Skeletal muscle tissue (tissue), 4 donors: ENCODE results near the gene AIMP2. TPM values are rescaled to one million over a fixed set of nuclear protein-coding genes. Genes with fewer than 3 reads are reported as not detected.
A peak's percentile ranks its signal among the peaks of the same experiment; 100 is the strongest.
"Not testable (repeated sequence)": the region's sequence is repeated elsewhere in the genome, so short reads cannot be mapped to it uniquely, and the experiment has no call there.

Experiments used
- H3K27ac ChIP-seq: one replicate; pipeline ENCODE4 v1.7.0; 2013; ENCODE audit warnings: mild to moderate bottlenecking, low read depth, low read length, inconsistent platforms
- H3K27me3 ChIP-seq, 3 donors: one replicate each; pipeline ENCODE4 v1.7.0; 2013; ENCODE audit warnings: low read length in 3 of 3; ENCODE audit not compliant: control insufficient read depth in 3 of 3, insufficient read depth in 3 of 3
- H3K36me3 ChIP-seq, 3 donors: one replicate each; pipeline ENCODE4 v1.7.0; 2013; ENCODE audit warnings: low read length in 3 of 3; ENCODE audit not compliant: control insufficient read depth in 3 of 3, insufficient read depth in 3 of 3
- H3K4me1 ChIP-seq, 3 donors: one replicate each; pipeline ENCODE4 v1.7.0; 2013; ENCODE audit warnings: low read length in 3 of 3, mild to moderate bottlenecking in 3 of 3; ENCODE audit not compliant: control insufficient read depth in 3 of 3, insufficient read depth in 3 of 3
- H3K4me3 ChIP-seq, 3 donors: one replicate each; pipeline ENCODE4 v1.7.0; 2013; ENCODE audit warnings: low read length in 3 of 3
- H3K9ac ChIP-seq, 3 donors: one replicate each; pipeline ENCODE4 v1.7.0; 2013; ENCODE audit warnings: low read length in 3 of 3, mild to moderate bottlenecking in 3 of 3, moderate library complexity in 2 of 3, low read depth in 1 of 3
- H3K9me3 ChIP-seq, 3 donors: one replicate each; pipeline ENCODE4 v1.7.0; 2013; ENCODE audit warnings: low read length in 3 of 3; ENCODE audit not compliant: control insufficient read depth in 3 of 3
- total RNA-seq: library from RNA; depleted of rRNA; stranded (reverse); fragments of >200 nt; gene quantifications from one replicate; pipeline ENCODE4 v1.2.3, GENCODE V29; 2014
- donor health status: Osteomylitis.

The AIMP2 gene
- total RNA-seq, 1 donor from 2014 or later = 37.6 TPM

GRCh38 chr7:6007835-6008590 lies 1.1 kb upstream of the AIMP2 start:
- H3K27ac ChIP-seq, H3K9me3 ChIP-seq, H3K27me3 ChIP-seq, H3K36me3 ChIP-seq: not testable (repeated sequence)
- Histone ChIP-seq H3K9ac (peak overlapping the region in 2 of 3 donors; percentile 83 to 96), H3K4me1 (peaks cover 24 to 28% (median 24%) of the 10 kb centered on the region in 3 donors), H3K4me3 (peak overlapping the region; percentile 85 to 96 (median 94))

DNA sequence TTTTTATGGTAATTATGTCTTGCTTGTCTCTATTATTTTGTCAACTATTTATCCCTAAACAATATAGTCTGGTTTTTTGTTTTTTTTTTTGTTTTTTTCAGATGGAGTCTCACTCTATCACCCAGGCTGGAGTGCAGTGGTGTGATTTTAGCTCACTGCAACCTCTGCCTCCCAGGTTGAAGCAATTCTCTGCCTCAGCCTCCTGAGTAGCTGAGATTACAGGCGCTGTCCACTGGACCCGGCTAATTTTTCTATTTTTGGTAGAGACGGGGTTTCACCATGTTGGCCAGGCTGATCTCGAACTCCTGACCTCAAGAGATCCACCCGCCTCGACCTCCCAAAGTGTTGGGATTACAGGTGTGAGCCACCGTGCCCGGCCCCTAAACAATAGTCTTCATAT lies 1.3 kb downstream of the AIMP2 start:
- H3K9me3 ChIP-seq, H3K27me3 ChIP-seq, H3K36me3 ChIP-seq: not testable (repeated sequence)
- peak overlapping the region in 2 of 3 donors; percentile 19 to 29 for H3K4me3 ChIP-seq
- H3K27ac ChIP-seq = peak overlapping the region; percentile 64
- H3K4me1 ChIP-seq = peaks cover 33 to 41% (median 39%) of the 10 kb centered on the region in 3 donors
- peak overlapping the region in 1 of 3 donors; percentile 68 for H3K9ac ChIP-seq

DNA sequence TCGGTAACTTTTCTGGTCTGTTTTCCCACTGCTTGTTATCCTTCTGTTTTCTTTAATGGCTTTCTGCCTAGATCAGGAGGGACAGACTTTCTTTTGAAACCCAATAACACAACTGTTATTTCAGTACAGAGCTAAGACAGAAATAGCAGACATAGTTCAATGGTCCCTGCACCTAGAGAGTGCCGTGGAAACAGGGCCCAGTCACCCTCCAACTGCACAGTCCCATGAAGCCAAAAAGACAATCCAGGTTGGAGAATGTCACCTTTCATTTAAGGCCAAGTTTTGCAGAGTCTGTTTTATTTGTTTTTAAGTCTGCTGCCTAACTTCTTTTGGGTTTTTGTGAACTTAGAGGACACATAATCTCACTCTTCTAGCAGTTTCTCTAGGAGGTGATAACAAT lies 2.5 kb downstream of the AIMP2 start:
- Histone ChIP-seq H3K9me3 (no peaks in the 10 kb centered on the region), H3K27me3 (no peaks in the 10 kb centered on the region), H3K27ac (peak overlapping the region; percentile 64), H3K36me3 (peaks cover 5 to 13% (median 6%) of the 10 kb centered on the region in 3 donors), H3K9ac (peak overlapping the region; percentile 27 to 73 (median 68)), H3K4me1 (peaks cover 44 to 53% (median 50%) of the 10 kb centered on the region in 3 donors), H3K4me3 (peak overlapping the region; percentile 16 to 34 (median 17))

DNA sequence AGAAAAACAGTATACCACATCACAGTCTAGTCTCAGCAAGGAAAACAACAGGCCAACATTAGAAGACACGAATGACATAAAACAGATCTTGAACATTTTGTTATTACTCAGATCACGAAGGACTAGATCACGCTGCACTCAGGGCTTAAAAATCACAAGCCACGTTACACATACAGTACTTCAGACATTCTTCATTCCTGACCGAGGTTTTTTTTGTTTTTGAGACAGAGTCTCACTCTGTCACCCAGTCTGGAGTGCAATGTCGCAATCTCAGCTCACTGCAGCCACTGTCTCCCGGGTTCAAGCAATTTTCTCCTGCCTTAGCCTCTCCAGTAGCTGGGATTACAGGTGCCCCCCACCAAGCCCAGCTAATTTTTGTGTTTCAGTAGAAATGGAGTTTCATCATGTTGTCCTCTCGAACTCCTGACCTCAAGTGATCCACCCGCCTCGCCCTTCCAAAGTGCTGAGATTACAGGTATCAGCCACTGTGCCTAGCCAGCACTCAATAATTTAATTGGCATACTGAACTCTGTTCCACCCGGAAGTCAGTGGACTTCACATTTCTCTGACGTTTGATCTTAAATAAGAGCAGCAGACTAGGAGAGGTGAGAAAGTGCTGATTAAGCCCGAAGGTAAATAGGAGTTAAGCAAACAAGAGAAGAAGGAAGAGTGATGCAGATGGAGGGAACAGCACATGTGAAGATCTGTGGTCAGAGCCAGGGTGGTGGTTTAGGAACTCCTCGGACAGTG lies 3.5 kb downstream of the AIMP2 start:
- H3K9me3 ChIP-seq = no peaks in the 10 kb centered on the region
- H3K36me3 ChIP-seq = peaks cover 12 to 19% (median 14%) of the 10 kb centered on the region in 3 donors
- peak overlapping the region in 2 of 3 donors; percentile 3 to 20 for H3K4me3 ChIP-seq
- peaks cover 49 to 63% (median 54%) of the 10 kb centered on the region in 3 donors for H3K4me1 ChIP-seq
- H3K27me3 ChIP-seq = no peaks in the 10 kb centered on the region
- peak overlapping the region; percentile 64 for H3K27ac ChIP-seq
- peak overlapping the region; percentile 32 to 60 (median 59) for H3K9ac ChIP-seq

- Histone ChIP-seq H3K36me3 (peaks cover 31 to 41% (median 32%) of the 10 kb centered on the region in 3 donors), H3K27ac (peak overlapping the region; percentile 74), H3K4me1 (peaks cover 43 to 58% (median 43%) of the 10 kb centered on the region in 3 donors), H3K9me3 (no peaks in the 10 kb centered on the region), H3K4me3 (peak overlapping the region in 2 of 3 donors; percentile 17 to 27), H3K27me3 (no peaks in the 10 kb centered on the region), H3K9ac (peak overlapping the region; percentile 19 to 51 (median 50))
Measured at GRCh38 chr7:6015917-6016652, 7.0 kb downstream of the AIMP2 start.

- Histone ChIP-seq H3K27me3 (no peaks in the 10 kb centered on the region), H3K9ac (peak overlapping the region in 1 of 3 donors; percentile 18), H3K27ac (peak overlapping the region; percentile 74), H3K4me1 (peaks cover 38 to 53% (median 41%) of the 10 kb centered on the region in 3 donors), H3K9me3 (no peaks in the 10 kb centered on the region), H3K36me3 (peaks cover 32 to 46% (median 36%) of the 10 kb centered on the region in 3 donors), H3K4me3 (no peak overlapping the region)
Measured at GRCh38 chr7:6016653-6016966, 7.5 kb downstream of the AIMP2 start.

GRCh38 chr7:6020371-6021286 lies 11.6 kb downstream of the AIMP2 start:
- H3K9ac ChIP-seq = no peak overlapping the region
- no peaks in the 10 kb centered on the region for H3K27me3 ChIP-seq
- H3K9me3 ChIP-seq = no peaks in the 10 kb centered on the region
- no peak overlapping the region for H3K27ac ChIP-seq
- peaks cover 15 to 22% (median 16%) of the 10 kb centered on the region in 3 donors for H3K4me1 ChIP-seq
- peaks cover 56 to 73% (median 68%) of the 10 kb centered on the region in 3 donors for H3K36me3 ChIP-seq
- no peak overlapping the region for H3K4me3 ChIP-seq

DNA sequence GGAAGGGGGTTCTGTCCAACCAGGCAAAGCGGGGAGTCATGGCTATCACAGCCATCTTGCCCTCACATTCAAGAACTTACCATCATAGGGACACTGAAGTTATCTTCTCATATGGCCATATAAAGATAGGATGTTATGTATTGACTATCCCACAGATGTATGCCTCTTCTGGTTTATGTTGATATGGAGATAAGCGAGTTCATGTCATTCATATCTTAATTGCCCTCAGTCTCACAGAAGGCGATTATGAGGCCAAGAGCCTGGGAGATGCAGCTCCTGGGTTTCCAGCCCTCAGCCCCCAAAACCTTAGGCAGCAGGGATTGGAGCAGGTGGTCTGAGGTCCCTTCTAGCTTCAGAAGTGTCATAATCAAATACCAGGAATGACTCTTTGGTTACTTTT lies 13.6 kb downstream of the AIMP2 start:
- H3K27ac ChIP-seq = no peak overlapping the region
- H3K36me3 ChIP-seq = peaks cover 58 to 66% (median 60%) of the 10 kb centered on the region in 3 donors
- H3K4me3 ChIP-seq = no peak overlapping the region

DNA sequence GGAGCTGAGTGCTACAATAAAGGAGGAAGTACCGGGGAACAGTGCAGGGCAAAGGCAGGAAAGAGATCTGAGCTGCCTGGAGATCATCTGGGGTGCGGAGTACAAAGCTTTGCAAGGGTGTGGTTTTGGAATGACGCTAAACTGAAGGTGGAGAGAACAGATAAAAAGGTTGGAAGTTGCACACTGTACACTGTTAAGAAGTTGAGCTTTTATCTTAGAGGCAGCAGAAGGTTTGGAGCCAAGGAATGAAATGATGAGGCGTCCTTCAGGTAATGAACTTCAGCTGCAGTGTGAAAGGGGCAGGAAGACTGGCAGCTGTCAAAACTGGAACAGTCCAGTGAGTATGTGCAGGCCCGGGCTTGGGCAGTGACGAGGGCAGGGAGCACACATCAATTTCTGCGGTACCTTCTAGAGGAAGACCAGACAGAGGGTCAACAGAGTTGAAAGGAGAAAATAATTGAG lies 14.9 kb downstream of the AIMP2 start:
- no peak overlapping the region for H3K9ac ChIP-seq
- H3K9me3 ChIP-seq = no peaks in the 10 kb centered on the region
- H3K36me3 ChIP-seq = peaks cover 54 to 69% (median 60%) of the 10 kb centered on the region in 3 donors
- H3K4me3 ChIP-seq = no peak overlapping the region
- peaks cover 3 to 11% (median 10%) of the 10 kb centered on the region in 3 donors for H3K4me1 ChIP-seq
- no peak overlapping the region for H3K27ac ChIP-seq
- H3K27me3 ChIP-seq = no peaks in the 10 kb centered on the region

More for the DNA sequence above, 13.6 kb downstream of the AIMP2 start:
- Histone ChIP-seq H3K9me3 (no peaks in the 10 kb centered on the region), H3K9ac (no peak overlapping the region), H3K4me1 (peaks cover 5 to 11% (median 11%) of the 10 kb centered on the region in 3 donors), H3K27me3 (no peaks in the 10 kb centered on the region)
